Measurements from ENCODE around the gene P3H3. TPM values are rescaled to one million over a fixed set of nuclear protein-coding genes. Genes with fewer than 3 reads are reported as not detected.
"Not testable (repeated sequence)": the region's sequence is repeated elsewhere in the genome, so short reads cannot be mapped to it uniquely, and the experiment has no call there.

P3H3 gene
- polyA plus RNA-seq, 1 donor: 29.7 TPM

DNA sequence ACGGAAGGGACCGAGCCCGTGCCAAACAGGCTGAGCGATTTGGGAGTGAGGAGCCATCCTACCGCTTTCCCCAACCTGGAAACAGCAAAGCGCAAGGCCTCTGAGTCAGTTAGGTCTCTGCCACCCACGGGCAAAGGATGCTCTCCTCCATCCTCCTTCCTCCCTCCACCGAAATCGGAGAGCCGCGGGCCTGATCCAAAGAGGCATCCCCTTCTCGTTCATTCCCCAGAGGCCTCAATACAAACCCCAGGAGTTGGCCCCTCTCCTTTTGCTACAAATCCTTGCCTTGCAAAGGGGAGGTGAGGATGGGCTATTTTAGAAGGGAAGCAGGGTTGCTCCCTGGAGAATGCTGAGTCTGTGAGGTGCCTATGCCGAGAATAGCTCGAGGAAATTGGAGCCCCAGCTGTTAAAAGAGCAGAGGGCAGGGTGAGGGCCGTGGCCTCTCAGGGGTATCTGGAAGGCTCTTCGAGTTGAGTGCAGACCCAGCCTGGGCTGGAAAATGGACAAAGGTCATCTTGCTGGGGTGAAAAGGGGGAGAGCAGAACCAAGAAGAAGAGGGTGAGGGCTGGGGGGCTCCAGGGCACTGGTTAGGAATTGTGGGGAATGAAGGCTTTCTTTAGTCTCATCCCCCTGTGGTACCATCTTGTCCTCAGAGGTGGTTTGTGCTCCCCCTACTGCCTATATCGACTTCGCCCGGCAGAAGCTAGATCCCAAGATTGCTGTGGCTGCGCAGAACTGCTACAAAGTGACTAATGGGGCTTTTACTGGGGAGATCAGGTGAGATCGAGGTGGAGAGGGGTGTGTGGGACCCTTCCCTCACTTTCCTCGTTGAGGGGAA lies 40.2 kb downstream of the P3H3 start:
- no peak for DNase-seq

DNA sequence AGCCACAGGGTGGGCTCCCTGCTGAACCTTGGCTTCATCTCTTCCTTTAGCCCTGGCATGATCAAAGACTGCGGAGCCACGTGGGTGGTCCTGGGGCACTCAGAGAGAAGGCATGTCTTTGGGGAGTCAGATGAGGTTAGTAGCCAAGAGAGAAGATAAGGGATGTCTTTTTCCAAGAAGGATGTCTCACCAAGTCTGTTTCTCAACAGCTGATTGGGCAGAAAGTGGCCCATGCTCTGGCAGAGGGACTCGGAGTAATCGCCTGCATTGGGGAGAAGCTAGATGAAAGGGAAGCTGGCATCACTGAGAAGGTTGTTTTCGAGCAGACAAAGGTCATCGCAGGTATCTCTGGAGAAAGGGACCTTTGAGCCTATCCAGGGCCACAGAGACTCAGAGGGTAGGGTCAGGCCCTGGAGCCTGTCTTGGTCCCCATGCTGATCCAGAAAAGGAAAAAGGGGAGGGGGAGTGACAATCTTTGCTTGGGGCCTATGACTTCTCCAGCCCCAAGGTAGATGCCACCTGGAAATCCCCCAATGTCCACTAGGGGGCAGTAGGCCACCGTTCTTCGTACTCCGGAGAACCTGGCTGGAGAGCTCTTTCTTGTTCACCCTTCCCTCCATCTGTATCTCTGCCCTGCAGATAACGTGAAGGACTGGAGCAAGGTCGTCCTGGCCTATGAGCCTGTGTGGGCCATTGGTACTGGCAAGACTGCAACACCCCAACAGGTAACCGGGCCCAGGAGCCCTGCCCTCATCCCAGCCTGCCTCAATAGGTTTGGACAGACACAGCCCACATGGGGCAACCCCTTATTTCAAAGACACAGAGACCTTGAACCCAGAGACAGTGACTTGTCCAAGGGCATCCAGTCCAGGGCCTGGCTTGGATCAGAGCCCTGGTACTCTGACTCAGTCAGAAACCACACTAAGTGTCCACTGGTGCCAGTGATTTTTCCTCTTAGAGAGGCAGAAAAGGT lies 41.1 kb downstream of the P3H3 start:
- peak; percentile 78 for DNase-seq

DNA sequence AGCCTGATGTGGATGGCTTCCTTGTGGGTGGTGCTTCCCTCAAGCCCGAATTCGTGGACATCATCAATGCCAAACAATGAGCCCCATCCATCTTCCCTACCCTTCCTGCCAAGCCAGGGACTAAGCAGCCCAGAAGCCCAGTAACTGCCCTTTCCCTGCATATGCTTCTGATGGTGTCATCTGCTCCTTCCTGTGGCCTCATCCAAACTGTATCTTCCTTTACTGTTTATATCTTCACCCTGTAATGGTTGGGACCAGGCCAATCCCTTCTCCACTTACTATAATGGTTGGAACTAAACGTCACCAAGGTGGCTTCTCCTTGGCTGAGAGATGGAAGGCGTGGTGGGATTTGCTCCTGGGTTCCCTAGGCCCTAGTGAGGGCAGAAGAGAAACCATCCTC lies 42.1 kb downstream of the P3H3 start:
- DNase-seq: not testable (repeated sequence)

DNA sequence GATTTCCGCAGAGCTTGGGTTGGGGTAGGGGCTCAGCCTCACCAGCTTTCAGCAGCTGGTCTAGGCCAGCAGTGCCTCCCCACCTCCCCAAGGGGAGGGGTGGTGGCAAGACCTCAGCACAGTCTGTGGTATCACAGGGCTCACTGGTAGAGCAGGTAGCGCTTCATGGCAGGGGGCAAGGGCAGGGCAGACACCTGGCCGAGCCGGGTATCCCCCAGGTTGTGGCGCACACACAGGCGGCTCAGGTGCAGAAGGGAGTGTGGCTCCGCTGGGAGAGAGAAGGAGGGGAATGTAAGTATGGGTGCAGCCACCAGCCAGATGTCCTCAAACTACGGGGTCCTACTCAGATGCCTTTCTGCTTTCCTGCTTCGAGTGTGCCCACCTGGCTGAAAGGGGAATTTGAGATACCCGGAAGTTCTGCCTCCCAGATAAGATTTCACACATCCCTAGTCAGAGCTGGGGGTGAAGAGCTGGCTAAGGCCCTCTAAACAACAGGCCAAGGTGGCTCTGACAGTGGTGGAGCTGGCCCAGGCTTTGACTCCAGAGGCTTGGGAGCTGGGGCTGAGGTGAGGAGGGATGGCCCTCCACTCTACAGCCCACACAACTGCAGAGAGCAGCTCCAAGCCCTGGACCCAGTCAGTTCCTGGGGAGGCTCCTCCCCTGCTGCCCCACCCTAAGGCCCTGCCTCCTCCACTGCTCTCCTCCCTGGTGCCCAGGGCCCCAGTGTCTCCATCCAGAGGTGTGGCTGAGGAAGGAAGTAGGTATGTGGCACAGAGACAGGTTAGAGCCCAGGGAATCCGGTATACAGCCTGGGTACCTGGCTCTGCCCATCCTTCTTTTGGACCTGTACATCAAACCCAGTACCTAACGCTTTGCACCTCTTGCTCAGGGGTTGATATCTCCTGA lies 43.1 kb downstream of the P3H3 start:
- no peak for DNase-seq

DNA sequence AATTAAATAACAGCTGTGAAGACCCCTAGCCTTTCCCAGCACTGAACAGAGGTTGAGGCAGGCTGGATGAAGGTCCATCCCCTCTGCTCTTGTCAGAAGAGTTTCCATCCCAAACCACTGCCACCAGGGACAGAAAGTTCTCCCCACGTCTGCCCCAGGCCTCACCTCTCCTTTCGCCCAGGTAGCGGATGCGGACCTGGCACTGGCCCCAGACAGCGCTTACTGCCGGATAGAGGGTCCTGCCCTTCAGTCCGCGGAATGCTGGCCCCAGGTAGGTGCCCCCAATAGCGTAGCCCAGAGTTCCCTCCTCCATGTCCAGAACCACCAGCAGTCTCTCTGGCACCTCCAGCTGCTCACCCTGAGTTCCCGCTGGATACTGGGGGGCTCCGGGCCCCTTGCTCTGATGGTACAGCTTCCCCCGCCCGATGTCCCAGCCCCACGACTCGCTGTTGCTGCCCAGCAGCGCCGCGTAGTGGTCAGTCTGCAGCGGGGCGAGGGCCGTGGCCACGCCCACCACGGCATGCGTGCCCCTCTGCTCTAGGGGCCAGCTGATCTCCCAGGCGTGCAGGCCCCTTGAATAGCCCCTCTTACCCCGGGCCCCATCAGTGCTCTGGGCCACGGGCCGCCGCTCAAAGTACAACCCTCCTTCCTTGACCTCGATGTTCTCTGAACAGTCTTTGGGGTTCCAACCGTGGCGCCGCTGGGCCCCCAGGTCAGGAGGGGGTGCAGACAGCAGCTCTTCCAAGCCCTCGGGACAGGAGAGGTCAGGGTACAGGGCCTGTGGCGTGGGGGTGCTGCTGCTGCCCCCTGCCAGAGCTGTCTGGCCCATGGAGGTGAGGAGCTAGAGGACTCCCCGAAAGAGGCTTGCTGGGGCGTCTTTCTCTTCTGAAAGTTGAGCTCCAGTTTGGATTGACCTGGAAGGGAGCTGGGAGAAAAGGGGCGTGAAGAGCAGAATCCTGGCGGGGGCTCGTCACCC lies 44.2 kb downstream of the P3H3 start:
- peak; percentile 90 for DNase-seq

DNA sequence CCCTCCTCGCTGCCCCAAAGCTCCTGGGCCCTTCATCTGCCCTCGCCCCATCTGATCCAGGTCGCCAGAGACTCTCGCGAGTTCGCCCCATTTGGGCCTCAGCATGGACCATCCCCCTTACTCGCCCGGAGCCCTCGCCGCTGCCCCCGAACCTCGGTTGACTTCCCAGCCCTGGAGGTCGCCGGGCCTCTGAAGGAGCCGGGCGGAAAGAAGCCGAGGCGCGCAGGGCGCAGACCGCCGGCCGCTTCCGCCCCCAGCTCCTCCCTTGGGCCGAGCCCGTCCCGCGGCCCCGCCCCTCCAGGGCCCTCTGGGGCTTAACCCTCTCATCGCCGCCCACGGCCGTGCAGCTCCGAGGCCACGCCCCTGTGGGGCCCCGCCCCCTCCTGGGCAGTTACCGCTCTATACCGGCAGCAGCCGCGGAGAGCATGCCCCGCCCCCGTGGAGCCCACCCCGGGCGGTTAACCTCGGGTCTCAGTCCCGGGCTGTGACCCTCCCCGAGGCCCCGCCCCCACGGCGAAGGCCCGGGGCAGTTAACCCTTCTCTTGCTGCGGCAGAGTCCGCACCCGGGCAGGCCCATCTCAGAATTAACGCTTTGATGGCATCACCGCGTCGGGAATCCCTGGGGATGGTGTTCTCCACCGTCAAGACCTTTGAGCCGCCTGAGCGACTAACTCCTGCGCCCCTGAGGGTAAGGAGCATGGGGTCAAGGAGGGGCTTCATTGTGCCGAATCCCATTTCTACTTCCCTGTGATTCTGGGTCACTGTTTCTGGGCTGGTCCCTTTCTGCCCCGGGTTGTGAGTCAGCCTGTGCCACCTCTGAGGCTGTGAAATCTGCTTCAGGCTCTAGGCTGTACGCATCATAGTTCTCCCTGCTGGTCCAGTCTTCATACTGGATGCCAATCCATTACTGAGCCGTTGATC lies 45.1 kb downstream of the P3H3 start, which contains the start of gene SPSB2:
TSS of gene SPSB2 (minus strand) at position 210 of the 921 bp plus-strand sequence. CDS start 402 bp downstream, outside the sequence.
- DNase-seq: peak; percentile 97

DNA sequence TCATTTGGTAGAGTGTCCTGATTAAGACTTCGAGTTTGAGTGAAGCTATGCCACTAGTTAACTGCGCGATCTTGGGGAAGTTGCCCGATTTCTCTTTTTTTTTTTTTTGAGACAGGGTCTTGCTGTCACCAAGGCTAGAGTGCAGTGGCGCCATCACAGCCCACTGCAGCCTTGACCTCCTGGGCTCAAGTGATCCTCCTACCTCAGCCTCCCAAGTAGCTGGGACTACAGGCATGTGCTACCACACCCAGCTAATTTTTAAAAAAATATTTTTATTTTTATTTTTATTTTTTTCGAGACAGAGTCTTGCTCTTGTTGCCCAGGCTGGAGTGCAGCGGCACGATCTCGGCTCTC lies 45.8 kb downstream of the P3H3 start:
- not testable (repeated sequence) for DNase-seq

DNA sequence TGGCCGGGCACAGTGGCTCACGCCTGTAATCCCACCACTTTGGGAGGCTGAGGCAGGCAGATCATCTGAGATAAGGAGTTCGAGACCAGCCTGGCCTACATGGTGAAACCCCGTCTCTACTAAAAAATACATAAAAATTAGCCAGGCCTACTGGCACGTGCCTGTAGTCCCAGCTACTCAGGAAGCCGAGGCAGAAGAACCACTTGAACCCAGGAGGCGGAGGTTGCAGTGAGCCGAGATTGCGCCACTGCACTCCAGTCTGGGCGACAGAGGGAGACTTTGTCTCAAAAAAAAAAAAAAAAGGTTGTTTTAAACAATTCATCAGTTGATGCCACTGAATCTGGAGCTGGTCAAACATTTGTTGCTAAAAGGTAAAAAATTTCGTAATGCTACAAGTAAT lies 51.6 kb downstream of the P3H3 start:
- DNase-seq: not testable (repeated sequence)

DNA sequence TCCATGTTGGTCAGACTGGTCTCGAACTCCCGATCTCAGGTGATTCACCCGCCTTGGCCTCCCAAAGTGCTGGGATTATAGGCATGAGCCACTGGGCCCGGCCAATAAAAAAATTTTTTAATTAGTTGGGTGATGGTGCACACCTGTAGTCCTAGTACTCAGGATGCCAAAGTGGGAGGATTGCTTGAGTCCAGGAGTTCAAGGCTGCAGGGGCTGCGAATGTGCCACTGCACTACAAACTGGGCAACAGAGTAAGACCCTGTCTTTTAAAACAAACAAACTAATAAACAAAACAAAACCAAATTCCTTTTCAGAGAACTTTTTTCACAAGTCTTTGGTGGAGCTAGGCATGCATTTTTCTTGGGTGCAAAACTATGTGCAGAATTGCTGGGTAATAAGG lies 55.0 kb downstream of the P3H3 start:
- no peak for DNase-seq

DNA sequence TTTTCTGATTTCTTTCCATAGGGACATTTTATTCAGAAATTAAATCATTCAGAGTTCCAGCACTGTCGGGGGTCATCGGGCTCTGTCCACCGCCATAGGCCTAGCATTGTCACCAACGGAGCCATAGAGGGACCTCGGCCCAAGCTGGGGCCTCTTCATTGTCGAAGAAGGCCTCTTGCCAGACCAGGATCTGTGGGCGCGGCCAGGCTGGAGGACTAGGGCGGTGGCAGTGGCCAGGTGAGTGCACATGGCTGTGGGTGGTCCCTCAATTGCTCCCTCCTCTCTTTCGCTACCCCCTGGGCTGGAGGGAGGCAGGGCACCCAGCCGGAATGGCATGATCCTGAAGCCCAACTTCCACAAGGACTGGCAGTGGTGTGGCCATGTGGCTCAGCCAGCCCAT lies 55.5 kb downstream of the P3H3 start:
- DNase-seq: no peak

DNA sequence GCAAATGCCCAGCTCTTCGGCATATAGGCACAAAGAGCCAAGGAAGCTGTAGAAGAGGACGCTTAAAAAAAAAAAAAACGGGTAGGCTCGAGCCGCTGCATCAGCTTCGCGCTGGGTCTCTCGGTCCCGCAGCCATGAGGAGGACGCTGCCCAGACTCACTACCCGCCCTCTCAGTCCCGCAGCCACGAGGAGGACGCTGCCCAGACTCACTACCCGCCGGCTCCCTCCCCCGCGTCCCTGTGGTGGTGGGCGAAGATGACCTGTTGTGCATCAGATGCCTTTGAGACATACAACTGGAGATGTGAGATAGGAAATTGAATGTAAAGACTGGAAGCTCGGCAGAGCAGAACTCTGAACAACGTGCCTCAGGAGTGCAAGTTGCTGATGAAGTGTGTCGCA lies 56.3 kb downstream of the P3H3 start:
- no peak for DNase-seq

DNA sequence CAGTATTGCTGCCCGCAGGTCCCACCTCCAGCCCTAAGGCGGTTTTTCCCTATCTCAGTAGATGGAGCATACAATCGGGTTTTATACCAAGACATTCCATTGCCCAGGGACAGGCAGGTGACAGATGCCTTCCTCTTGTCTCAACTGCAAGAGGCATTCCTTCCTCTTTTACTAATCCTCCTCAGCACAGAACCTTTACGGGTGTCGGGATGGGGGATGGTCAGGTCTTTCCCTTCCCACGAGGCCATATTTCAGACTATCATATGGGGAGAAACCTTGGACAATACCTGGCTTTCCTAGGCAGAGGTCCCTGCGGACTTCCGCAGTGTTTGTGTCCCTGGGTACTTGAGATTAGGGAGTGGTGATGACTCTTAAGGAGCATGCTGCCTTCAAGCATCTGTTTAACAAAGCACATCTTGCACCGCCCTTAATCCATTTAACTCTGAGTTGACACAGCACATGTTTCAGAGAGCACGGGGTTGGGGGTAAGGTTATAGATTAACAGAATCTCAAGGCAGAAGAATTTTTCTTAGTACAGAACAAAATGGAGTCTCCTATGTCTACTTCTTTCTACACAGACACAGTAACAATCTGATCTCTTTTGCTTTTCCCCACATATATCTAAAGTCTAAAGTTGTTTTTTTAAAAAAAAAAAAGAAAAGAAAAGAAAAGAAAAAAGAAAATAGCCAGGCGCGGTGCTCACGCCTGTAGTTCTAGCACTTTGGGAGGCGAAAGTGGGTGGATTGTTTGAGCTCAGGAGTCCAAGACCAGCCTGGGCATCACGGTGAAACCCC lies 58.2 kb downstream of the P3H3 start:
- not testable (repeated sequence) for DNase-seq

DNA sequence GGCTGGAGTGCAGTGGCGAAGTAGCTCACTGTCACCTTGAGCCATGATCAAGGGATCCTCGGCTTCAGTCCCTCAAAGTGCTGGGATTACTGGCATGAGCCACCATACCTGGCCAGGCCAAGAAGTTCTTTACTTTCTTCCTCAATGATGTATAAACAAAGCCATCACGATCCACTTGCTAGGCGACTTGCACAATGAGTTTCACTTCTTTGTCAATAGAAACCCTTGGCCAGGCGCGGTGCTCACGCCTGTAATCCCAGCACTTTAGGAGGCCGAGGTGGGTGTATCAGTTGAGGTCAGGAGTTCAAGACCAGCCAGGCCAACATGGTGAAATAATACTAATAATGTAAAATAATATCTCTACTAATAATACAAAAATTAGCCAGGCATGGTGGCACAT lies 59.3 kb downstream of the P3H3 start:
- DNase-seq: no peak

DNA sequence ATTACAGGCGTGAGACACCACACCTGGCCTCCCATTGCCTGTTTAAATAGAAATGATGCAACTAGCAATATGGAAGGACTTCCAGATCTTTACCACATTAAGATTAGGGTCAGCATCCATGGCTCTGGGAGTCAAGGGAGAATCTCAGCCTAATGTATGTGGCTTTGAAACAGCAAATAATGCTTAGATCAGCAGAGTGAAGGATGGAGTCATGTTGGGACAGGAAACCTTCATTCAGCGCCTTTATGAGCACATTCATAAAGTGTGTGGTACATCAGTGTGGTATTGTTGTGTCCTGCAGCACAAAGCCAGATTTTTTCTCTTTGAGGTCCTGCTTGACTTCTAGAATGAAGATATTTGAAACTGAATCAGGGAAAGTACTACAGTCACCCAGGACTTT lies 60.2 kb downstream of the P3H3 start:
- no peak for DNase-seq

DNA sequence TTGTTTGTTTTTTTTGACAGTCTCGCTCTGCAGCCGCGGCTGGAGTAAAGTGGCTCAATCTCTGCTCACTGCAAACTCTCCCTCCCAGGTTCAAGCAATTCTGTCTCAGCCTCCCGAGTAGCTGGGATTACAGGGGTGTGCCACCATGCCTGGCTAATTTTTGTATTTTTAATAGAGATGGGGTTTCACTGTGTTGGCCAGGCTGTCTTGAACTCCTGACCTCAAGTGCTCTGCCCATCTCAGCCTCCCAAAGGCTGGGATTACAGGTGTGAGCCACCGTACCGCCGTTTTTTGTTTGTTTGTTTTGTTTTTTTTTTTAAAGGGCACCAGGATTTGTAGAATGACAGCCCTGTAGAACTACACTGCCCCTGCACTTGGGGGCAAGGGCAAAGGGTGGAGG lies 60.6 kb downstream of the P3H3 start:
- not testable (repeated sequence) for DNase-seq
